GM12892 (cell line): Measurements from ENCODE around the gene MFSD6L.

Source experiments
- POLR2A ChIP-seq: IDR thresholded peaks from 2 replicates; pipeline ENCODE4 v1.6.1; 2011; ENCODE audit warnings: low read depth, low read length, control low read depth
- POLR2AphosphoS5 ChIP-seq: IDR thresholded peaks from 2 replicates; pipeline ENCODE4 v1.6.1; 2011; ENCODE audit warnings: low read depth, low read length, control low read depth
- TAF1 ChIP-seq: IDR thresholded peaks from 2 replicates; pipeline ENCODE4 v1.6.1; 2011; ENCODE audit warnings: low read depth, mild to moderate bottlenecking, control low read depth, low read length, borderline replicate concordance

DNA sequence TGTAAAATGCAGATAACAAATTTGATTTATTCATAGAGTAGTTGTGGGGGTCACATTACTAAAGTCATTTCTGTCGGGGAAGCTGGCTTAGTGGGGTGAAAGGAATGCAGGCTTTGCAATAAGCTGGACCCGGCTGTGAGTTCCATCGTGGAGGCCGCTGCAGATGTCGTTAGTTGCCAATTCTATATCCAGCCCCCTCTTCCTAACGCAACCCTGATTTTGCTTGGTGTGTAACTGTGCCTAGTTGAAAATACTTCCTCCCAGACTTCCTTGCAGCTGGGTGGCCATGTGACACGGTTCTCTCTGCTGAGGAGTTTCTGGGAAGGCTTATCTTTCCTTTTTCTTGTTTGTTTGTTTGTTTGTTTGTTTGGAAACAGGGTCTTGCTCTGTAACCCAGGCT is 4.5 kb downstream of the MFSD6L start:
- no peak for TF ChIP-seq POLR2AphosphoS5
- no peak; the same call in none of the 2 replicates for TF ChIP-seq POLR2A
- no peak for TF ChIP-seq TAF1
